ENCODE measurements around the gene PKHD1.

DNA sequence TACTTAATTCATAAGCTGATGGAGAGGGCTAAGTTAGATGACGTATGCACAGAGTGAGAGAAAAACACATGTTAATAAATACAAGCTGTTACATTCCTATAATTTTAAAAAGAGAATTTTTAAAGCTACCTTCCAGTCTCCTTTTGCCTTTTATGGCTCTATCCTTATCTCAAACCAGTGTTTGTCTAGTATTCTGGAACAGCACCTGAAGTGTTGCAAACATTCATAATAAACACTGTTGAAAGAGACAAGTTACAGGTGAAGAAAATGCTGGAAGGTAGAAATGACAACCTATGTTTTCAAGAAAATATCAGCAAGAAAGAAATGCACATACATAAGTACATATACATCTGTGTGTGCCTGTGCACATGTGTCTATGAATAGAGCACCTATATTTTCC lies 409.1 kb downstream of the PKHD1 start:
- no peak for TF ChIP-seq MAFF (IDR thresholded peaks at IDR 0.05; ENCODE audit: low read depth, low read length)
- no peak for TF ChIP-seq DNMT1 (CRISPR knock-in tag; IDR thresholded peaks at IDR 0.05)
- TF ChIP-seq, protein P1, sequence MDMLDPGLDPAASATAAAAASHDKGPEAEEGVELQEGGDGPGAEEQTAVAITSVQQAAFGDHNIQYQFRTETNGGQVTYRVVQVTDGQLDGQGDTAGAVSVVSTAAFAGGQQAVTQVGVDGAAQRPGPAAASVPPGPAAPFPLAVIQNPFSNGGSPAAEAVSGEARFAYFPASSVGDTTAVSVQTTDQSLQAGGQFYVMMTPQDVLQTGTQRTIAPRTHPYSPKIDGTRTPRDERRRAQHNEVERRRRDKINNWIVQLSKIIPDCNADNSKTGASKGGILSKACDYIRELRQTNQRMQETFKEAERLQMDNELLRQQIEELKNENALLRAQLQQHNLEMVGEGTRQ (IDR thresholded peaks at IDR 0.05; ENCODE audit: low read depth, low read length): no peak
- TF ChIP-seq, protein P1 (CRISPR knock-in tag; IDR thresholded peaks at IDR 0.05; ENCODE audit: borderline replicate concordance): no peak
- TF ChIP-seq JUND (CRISPR knock-in tag; IDR thresholded peaks at IDR 0.05): no peak
- TF ChIP-seq GABPA (IDR thresholded peaks at IDR 0.05; ENCODE audit: low read depth, low read length): no peak
- no peak for TF ChIP-seq GABPA (CRISPR knock-in tag; IDR thresholded peaks at IDR 0.05; ENCODE audit: low read depth)
- TF ChIP-seq PCBP1 (IDR thresholded peaks at IDR 0.05; ENCODE audit: borderline replicate concordance, low read depth, low read length): no peak
- no peak for TF ChIP-seq ZNF788 (CRISPR knock-in tag; IDR thresholded peaks at IDR 0.05; ENCODE audit: borderline replicate concordance)
- TF ChIP-seq FOXM1 (CRISPR knock-in tag; IDR thresholded peaks at IDR 0.05): no peak
- TF ChIP-seq, protein P2, sequence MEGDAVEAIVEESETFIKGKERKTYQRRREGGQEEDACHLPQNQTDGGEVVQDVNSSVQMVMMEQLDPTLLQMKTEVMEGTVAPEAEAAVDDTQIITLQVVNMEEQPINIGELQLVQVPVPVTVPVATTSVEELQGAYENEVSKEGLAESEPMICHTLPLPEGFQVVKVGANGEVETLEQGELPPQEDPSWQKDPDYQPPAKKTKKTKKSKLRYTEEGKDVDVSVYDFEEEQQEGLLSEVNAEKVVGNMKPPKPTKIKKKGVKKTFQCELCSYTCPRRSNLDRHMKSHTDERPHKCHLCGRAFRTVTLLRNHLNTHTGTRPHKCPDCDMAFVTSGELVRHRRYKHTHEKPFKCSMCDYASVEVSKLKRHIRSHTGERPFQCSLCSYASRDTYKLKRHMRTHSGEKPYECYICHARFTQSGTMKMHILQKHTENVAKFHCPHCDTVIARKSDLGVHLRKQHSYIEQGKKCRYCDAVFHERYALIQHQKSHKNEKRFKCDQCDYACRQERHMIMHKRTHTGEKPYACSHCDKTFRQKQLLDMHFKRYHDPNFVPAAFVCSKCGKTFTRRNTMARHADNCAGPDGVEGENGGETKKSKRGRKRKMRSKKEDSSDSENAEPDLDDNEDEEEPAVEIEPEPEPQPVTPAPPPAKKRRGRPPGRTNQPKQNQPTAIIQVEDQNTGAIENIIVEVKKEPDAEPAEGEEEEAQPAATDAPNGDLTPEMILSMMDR (CRISPR knock-in tag; IDR thresholded peaks at IDR 0.05): no peak
- no peak for TF ChIP-seq EHMT2 (IDR thresholded peaks at IDR 0.05; ENCODE audit: borderline replicate concordance, low read depth, low read length)

All from HepG2 (cell line).